Activated B cell treated with CpG ODN at 0.5 μM for 24 hours (primary cell): ENCODE data around the gene AP2A2. TPM values are rescaled to one million over a fixed set of nuclear protein-coding genes. Genes with fewer than 3 reads are reported as not detected.

Experiments
- ATAC-seq: fragments of 200-7000 bp; cut with Tn5 transposase; one replicate; pipeline ENCODE4 v1.10.0; 2021; ENCODE audit warnings: low read depth, mild to moderate bottlenecking, moderate library complexity
- CTCF ChIA-PET: fragments of 350-600 bp; sonication (Branson Sonifier 250); formaldehyde crosslinking; loops from one replicate; lab custom pipeline; 2021; ENCODE audit warnings: antibody characterized with exemption; lab: Charles Lee
- POLR2A ChIA-PET: fragments of 350-600 bp; sonication (Branson Sonifier 250); formaldehyde crosslinking; loops from one replicate; lab custom pipeline; 2021; ENCODE audit warnings: antibody characterized with exemption; lab: Charles Lee
- DNase-seq: peaks from one replicate; pipeline ENCODE4 v3.0.0; 2022
- H3K27ac Mint-ChIP-seq: one replicate; pipeline ENCODE4 v1.8.0; 2020; ENCODE audit warnings: mixed read lengths
- H3K27me3 Mint-ChIP-seq: one replicate; pipeline ENCODE4 v1.8.0; 2021; ENCODE audit warnings: mixed read lengths
- H3K36me3 Mint-ChIP-seq: one replicate; pipeline ENCODE4 v1.8.0; 2021; ENCODE audit warnings: low read depth, mixed read lengths
- H3K4me1 Mint-ChIP-seq: one replicate; pipeline ENCODE4 v1.8.0; 2021; ENCODE audit warnings: mixed read lengths
- H3K4me3 Mint-ChIP-seq: one replicate; pipeline ENCODE4 v1.8.0; 2020; ENCODE audit warnings: mild to moderate bottlenecking, mixed read lengths
- H3K9me3 Mint-ChIP-seq: one replicate; pipeline ENCODE4 v1.8.0; 2020; ENCODE audit warnings: mixed read lengths
- CTCF ChIP-seq: fragments of 200-600 bp; IDR thresholded peaks from one replicate; pipeline ENCODE4 v1.8.0; 2022; ENCODE audit warnings: antibody characterized with exemption, mild to moderate bottlenecking
- intact Hi-C: fragments of 100-400 bp; cut with micrococcal nuclease; formaldehyde crosslinking; loops from one replicate; pipeline ENCODE4 v1.15.1; 2024
- total RNA-seq: library from RNA; stranded (reverse); gene quantifications from 2 replicates; pipeline ENCODE4 v1.2.3, GENCODE V29; 2022

Gene AP2A2
- total RNA-seq, 1 donor from 2014 or later: 49.6 TPM

GRCh38 chr11:927871-928270 lies 2.2 kb downstream of the AP2A2 start:
- ATAC-seq (no peak), DNase-seq (no peak)
- no peaks in the 10 kb centered on the region for H3K9me3 Mint-ChIP-seq
- ChIA-PET POLR2A (interaction anchor here (1.8 kb wide), 1 partner anchor 18 kb away, joined by 4 read pairs; the partner anchor contains the start of gene CHID1), CTCF (no interaction called here)
- peak overlapping the region; percentile 12 for H3K27ac Mint-ChIP-seq
- TF ChIP-seq CTCF: no peak
- intact Hi-C loops: no loop called here
- H3K4me1 Mint-ChIP-seq: peaks cover 37% of the 10 kb centered on the region
- H3K4me3 Mint-ChIP-seq: no peak overlapping the region
- peaks cover 9% of the 10 kb centered on the region for H3K36me3 Mint-ChIP-seq
- no peaks in the 10 kb centered on the region for H3K27me3 Mint-ChIP-seq

DNA sequence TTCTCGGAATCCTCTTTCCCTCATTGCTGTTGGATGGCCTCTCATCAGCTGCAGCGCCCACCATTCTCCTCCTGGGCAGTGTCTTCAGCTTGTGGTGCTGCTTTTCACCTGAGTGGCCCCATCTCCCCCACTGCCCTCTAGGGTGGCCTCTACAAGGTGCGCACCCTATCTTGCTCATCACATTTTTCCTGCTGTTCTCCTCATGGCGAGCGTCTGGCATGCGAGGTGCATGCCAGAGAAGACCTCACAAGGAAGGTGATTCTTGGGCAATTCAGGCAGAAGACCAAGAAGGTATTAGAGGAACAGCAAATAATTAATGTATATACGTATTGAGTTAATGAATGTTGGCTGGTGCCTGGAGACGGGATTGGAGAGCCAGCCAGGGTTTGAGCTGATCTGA lies 3.1 kb downstream of the AP2A2 start:
- DNase-seq: no peak
- no peak overlapping the region for H3K27ac Mint-ChIP-seq
- peaks cover 43% of the 10 kb centered on the region for H3K4me1 Mint-ChIP-seq
- peaks cover 12% of the 10 kb centered on the region for H3K36me3 Mint-ChIP-seq
- H3K9me3 Mint-ChIP-seq: no peaks in the 10 kb centered on the region
- intact Hi-C loops: no loop called here
- CTCF ChIA-PET: no interaction called here
- no peak for ATAC-seq
- no peak for TF ChIP-seq CTCF
- POLR2A ChIA-PET: interaction anchor here (1.8 kb wide), 1 partner anchor 18 kb away, joined by 4 read pairs; the partner anchor contains the start of gene CHID1
- no peaks in the 10 kb centered on the region for H3K27me3 Mint-ChIP-seq
- H3K4me3 Mint-ChIP-seq: peak overlapping the region; percentile 1

DNA sequence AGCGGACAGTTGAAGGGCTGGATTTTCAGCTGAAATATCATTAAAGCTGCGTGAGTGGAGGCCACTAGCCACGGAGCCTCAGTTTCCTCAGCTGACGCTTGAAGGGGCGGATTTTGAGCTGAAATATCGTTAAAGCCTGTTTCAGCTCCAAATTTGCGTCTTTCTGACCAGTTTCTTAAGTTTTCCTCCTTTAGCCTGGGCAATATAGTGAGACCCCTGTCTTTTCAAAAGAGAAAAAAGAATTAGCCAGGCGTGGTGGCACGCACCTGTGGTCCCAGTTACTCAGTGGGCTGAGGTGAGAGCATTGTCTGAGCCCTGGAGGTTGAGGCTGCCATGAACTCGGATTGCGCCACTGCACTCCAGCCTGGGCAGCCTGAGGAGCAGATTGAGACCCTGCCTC lies 3.7 kb downstream of the AP2A2 start:
- no peaks in the 10 kb centered on the region for H3K9me3 Mint-ChIP-seq
- peaks cover 45% of the 10 kb centered on the region for H3K4me1 Mint-ChIP-seq
- no peak for ATAC-seq
- H3K27me3 Mint-ChIP-seq: no peaks in the 10 kb centered on the region
- no peak for TF ChIP-seq CTCF
- no peak overlapping the region for H3K27ac Mint-ChIP-seq
- POLR2A ChIA-PET: interaction anchor here (0.7 kb wide), 1 partner anchor 16 kb away, joined by 8 read pairs; no protein-coding TSS in a partner anchor
- H3K36me3 Mint-ChIP-seq: peaks cover 12% of the 10 kb centered on the region
- H3K4me3 Mint-ChIP-seq: no peak overlapping the region
- CTCF ChIA-PET: no interaction called here
- no peak for DNase-seq
- intact Hi-C loops: no loop called here

- peaks cover 44% of the 10 kb centered on the region for H3K4me1 Mint-ChIP-seq
- no peaks in the 10 kb centered on the region for H3K27me3 Mint-ChIP-seq
- DNase-seq (no peak), ATAC-seq (no peak)
- H3K27ac Mint-ChIP-seq: no peak overlapping the region
- H3K4me3 Mint-ChIP-seq: no peak overlapping the region
- POLR2A ChIA-PET: no interaction called here
- H3K9me3 Mint-ChIP-seq: no peaks in the 10 kb centered on the region
- intact Hi-C loops: no loop called here
- peaks cover 13% of the 10 kb centered on the region for H3K36me3 Mint-ChIP-seq
- CTCF ChIA-PET: no interaction called here
- no peak for TF ChIP-seq CTCF
These were observed 5.7 kb downstream of the AP2A2 start for GRCh38 chr11:931385-931784.

DNA sequence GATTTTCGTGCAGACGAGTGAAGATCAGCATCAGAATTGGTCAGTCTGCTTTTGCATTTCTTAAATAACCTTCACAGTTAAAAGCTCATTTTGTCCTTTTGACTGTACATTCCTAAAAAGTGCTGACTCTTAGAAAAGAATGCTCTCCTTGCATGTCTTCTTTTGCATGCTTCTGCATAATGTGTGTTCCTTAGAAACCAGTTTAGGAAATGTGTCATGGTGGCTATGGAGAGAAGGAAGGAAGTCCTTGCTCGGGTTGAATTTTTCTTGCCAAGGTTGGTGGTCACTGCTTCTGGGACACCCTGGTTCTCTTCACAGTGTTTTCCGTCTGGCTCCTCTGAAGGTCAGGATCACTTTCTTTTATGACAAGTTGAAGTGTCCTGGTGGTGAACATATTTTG lies 6.8 kb downstream of the AP2A2 start:
- ChIA-PET CTCF (no interaction called here), POLR2A (no interaction called here)
- no peaks in the 10 kb centered on the region for H3K9me3 Mint-ChIP-seq
- intact Hi-C loops: no loop called here
- no peak for TF ChIP-seq CTCF
- ATAC-seq (no peak), DNase-seq (no peak)
- peaks cover 33% of the 10 kb centered on the region for H3K4me1 Mint-ChIP-seq
- no peaks in the 10 kb centered on the region for H3K27me3 Mint-ChIP-seq
- no peak overlapping the region for H3K4me3 Mint-ChIP-seq
- no peak overlapping the region for H3K27ac Mint-ChIP-seq
- peaks cover 13% of the 10 kb centered on the region for H3K36me3 Mint-ChIP-seq
